ENCODE data around the gene PROKR1.

- TF ChIP-seq CTCF (IDR thresholded peaks at IDR 0.05) (no peak), POLR2A (IDR thresholded peaks at IDR 0.05) (no peak)
Measured at GRCh38 chr2:68645523-68645922, 2.1 kb downstream of the PROKR1 start.
